Right lobe of liver (tissue), 4 donors: Measurements from ENCODE around the gene SERPIND1.

ENCODE experiments used
- POLR2A ChIP-seq: fragments of 450-650 bp; IDR thresholded peaks from one replicate; pipeline ENCODE4 v1.6.1; 2017; ENCODE audit warnings: antibody characterized with exemption, mild to moderate bottlenecking
- TF ChIP-seq, protein P1 (sequence below), 4 donors: fragments of 200-600 bp in 3 of 4; fragments of 450-650 bp in 1 of 4; IDR thresholded peaks; one replicate each; pipeline versions ENCODE4 v1.5.1 to v1.8.0; 2016 to 2022; ENCODE audit warnings: antibody characterized with exemption in 4 of 4, mild to moderate bottlenecking in 2 of 4
- donor health status: DM: no; HTN: no; CAD: no.
- donor health status: DM: no; HTN: no; CAD: no.
- donor health status: DM: no; HTN: yes; CAD: no.

DNA sequence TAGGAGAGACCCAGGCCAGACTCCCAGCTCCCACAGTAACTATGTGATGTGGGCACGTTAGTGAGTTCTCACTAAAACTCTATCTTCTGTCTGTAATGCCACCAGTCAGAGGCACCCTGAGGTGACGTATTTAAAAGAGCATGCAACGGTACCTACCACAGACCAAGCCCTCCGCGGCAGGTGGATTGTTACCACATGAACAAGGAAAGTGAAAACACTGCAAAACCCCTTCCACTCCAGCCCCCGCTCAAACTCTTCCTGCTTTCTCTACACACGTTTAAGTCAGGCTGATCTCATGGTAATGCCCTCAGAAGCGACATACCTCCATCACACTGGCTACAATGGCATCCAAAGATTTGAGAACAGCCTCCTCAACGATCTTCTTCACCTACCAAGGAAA, 36.7 kb downstream of the SERPIND1 start:
- TF ChIP-seq, protein P1, sequence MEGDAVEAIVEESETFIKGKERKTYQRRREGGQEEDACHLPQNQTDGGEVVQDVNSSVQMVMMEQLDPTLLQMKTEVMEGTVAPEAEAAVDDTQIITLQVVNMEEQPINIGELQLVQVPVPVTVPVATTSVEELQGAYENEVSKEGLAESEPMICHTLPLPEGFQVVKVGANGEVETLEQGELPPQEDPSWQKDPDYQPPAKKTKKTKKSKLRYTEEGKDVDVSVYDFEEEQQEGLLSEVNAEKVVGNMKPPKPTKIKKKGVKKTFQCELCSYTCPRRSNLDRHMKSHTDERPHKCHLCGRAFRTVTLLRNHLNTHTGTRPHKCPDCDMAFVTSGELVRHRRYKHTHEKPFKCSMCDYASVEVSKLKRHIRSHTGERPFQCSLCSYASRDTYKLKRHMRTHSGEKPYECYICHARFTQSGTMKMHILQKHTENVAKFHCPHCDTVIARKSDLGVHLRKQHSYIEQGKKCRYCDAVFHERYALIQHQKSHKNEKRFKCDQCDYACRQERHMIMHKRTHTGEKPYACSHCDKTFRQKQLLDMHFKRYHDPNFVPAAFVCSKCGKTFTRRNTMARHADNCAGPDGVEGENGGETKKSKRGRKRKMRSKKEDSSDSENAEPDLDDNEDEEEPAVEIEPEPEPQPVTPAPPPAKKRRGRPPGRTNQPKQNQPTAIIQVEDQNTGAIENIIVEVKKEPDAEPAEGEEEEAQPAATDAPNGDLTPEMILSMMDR (IDR thresholded peaks at IDR 0.05), result no peak
- TF ChIP-seq POLR2A, result no peak
